GM04504 (cell line): ENCODE results near the gene ADGRD1.
"Not testable (repeated sequence)": the region's sequence is repeated elsewhere in the genome, so short reads cannot be mapped to it uniquely, and the experiment has no call there.

Experiments
- DNase-seq: peaks from one replicate; pipeline ENCODE4 v3.0.0-alpha.2; 2012; ENCODE audit warnings: low read depth

Gene ADGRD1

DNA sequence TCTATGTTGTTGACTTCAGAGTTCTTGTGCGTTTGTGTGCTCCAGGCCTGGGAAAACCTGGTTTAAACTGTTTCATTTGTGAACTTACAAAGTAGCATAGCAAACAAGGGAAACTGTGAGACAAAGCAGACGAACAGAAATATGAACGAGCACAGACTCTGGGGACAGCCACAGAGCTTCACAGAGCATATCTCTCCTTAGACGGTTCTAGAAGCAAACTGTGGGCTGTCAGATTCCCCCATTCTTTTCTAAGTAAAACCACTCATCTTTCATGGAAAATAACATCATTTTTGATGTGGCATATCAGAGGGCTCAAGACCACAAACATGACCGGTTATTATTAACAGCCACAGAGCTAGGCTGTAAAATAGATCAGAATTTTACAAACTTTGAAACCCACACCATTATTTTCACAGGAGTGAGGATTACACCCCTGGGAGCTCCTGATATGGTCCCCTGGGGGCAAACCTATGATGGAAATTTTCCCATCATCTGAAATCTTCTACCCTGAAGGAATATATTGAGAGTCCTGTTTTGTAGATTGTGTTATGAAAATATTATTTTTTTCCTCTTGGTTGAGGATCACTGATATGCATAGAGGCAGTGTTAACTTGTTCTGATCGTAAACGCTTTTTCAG is 102.0 kb downstream of the ADGRD1 start:
- no peak for DNase-seq

- no peak for DNase-seq
These were observed 102.9 kb downstream of the ADGRD1 start for GRCh38 chr12:131056626-131057025.

- no peak for DNase-seq
These were observed 103.6 kb downstream of the ADGRD1 start for GRCh38 chr12:131057211-131057721.

DNA sequence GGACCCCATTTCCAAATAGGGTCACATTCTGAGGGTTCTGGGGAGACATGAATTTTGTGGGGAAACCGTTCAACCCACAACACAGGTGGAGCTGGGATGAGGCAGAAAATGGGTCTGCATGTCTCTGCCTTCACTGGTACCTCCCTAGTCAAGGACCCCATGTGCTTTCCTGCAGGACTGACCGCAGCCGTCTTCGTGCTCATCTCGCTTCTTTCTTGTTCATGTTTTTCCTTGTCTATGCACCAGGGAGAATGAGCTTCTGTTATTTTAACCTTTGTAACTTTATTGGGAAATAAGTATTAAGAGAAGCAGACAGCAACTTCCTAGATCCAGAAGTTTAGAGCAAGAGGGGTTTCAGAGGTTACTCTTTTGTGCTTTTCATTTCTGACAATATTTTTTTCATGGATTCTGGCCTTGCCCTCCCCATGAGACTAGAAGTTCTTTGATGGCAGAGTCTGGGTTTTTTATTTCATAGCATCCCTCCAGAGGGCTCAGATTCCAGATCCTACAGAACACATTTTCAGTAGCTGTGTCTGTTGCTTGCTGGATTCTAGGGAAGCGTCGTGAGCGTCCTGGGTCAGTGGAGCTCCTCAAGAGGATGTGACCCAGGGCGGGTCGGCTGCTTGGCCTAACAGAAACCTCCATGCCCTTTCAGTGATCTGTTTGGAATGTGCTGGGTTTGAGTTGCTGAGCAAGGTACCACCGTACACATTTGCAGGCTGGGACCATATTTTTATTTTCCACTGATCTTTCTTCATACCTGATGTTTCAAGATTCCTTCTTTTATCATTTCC is 104.2 kb downstream of the ADGRD1 start:
- DNase-seq = no peak

DNA sequence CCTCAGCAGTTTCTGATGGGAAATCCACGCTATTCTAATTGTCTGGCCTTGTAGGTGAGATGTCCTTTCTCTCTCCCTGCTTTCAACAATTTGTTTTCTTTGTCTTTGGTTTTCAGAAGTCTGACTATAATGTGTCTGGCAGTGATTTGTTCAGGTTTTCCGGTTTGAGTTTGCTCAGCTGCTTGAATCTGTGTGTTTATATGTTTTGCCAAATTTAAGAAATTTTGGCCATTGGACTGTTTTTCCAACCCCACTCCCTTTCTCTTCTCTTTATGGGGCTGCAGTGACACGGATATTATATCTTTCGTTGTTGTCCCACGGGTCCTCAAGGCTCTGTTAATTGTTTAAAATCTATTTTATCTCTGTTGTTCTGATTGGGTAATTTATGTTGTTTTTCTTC is 105.0 kb downstream of the ADGRD1 start:
- no peak for DNase-seq

DNA sequence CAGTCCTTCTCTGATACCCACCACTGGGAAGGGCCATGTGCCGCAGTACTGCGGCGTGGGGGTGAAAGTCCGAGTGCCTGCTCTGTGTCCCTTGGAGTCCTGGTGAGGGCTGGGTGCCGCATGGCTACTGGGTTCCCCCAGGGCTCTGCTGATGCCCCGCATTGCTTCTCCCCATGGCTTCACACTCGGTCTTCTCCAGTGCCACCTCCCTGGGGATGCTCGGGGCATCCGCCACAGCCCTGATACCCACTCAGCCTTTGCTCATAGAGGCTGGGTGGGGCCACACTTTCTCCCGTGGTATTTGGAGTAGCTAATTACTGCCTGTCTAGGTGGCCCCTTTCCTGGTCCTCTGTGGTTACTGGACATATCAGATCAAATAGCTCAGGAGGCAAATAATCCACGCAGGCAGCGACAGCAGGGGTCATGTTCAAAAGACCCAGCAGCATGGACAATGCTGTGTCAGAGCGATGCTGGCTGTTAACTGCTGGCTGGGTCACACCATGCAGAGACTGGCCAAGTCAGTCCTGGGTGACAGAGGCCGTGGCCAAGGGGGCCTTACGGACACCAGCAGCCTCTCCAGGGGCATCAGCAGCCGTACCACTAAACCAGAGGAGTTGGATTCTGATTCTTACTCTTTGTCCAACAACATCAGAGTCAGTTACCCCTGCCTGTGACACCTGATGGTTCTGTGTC is 106.5 kb downstream of the ADGRD1 start:
- no peak for DNase-seq

GRCh38 chr12:131061041-131061806 is 107.5 kb downstream of the ADGRD1 start:
- DNase-seq = no peak

GRCh38 chr12:131063413-131063812 is 109.7 kb downstream of the ADGRD1 start:
- DNase-seq = no peak

DNA sequence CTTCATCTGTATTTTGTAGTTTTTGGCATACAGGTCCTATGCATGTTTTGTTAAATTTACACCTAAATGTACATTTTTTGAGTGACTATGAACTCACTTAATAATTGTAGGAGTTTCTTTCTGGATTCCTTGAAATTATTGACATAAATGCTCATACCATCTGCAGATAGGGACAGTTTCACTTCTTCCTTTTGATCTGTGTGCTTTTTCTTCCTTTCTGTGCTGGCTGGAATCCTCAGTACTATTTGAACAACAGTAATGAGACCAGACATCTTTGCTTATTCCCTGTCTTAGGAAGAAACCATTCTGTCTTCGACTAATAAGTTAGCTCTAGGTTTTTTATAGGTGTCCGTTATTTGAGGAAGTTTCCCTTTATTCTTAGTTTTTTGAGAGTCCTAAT is 110.3 kb downstream of the ADGRD1 start:
- DNase-seq = no peak

DNA sequence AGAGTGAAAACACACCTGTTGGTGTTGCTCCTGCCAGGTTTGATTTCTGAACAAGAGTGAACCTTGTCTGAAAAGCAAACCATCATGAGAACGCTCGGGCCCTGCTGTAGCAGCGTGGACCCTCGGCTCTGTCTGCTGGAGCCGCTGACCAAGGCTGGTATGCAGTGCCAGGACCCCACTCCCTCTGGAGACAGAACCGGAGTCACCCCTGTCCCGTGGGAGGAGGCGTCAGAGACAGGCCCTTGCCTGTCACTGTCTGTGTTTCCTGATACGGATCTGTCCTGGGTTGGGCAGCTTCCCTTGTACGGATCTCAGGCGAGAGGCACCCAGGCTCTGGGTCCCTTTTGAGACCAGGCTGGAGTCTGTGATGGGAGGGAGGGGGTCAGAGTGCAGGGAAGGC is 111.6 kb downstream of the ADGRD1 start:
- no peak for DNase-seq

- DNase-seq = no peak
These were observed 112.1 kb downstream of the ADGRD1 start for GRCh38 chr12:131065801-131066200.

DNA sequence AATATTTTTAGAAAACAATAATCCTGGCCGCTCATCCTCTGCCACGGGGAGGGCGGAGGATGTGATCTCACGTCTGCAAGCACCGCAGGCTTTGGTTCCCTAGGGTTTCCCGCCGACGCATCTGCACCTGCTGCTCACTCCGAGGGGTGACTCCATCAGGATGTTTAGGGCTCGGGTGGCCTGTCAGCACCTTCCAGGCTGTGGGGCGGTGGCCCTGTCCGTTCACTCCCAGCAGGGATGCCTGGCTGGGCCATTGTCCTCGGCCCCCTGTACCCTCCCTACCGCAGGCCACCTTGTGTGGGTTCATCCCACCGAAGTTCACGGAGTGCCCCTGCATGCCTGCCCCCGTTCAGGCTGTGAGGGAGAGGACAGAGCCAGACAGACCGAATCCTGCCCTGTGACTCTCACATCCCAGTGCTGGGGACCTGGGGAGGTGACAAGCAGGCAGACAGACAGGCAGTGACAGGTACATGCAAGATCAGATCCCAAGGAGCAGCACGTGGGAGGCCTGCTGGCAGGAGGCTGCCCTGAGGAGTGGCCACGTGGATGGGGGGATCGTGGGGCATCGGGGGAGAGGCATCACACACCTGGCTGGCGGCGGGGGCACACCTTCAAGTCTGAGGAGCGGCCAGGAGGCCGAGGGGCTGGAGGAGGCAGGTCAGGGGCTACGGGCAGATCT is 112.6 kb downstream of the ADGRD1 start:
- no peak for DNase-seq

DNA sequence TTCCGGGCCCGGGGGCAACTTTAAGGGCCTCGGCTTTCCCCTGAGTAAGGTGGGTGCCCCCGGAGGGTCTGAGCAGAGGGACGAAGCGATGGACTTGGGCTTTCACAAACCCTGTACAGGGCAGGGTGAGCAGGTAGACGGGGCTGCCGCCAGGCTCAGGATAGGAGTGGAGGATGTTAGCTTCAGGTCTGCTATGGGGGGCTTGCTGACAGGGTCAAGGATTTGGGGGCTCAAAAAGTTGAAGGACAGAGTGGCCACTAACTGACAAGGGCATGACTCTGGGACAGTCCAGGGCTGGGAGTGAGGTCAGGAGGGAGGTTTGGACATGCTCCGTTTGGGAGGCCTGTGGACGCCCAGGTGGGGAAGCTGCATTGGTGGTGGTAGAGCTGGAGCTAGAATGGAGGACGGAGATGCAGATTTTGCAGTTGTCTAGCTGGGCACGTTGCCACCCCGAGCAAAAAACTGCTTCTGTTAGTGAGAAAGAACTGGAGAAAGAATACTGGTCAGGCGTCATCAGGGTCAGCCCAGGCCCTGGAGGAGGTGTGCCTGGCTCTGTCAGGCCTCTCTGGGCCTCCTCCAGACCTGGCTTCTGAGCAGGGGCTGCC is 113.3 kb downstream of the ADGRD1 start:
- DNase-seq = no peak

- no peak for DNase-seq
These were observed 114.5 kb downstream of the ADGRD1 start for GRCh38 chr12:131067981-131068851.

- not testable (repeated sequence) for DNase-seq
These were observed 115.4 kb downstream of the ADGRD1 start for GRCh38 chr12:131068926-131069720.

DNA sequence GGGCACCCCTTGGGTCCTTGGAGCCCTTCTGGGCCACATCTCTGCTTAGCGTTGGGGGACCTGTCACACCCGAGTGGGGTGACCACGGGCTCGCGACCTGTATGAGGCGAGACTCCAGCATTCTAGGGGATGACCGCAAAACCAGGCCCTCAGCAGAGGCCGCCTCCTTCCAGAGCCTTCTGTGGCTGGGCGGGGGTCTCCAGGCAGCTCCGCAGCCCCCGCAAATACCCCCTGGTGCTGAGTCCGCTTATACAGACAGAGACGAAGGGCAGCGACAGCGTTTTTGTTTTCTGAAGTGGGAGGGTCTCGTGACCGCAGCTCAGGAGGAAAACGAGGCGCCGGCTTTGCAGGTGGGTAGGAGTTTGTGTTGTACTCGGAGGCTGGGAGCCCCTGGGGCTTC is 116.4 kb downstream of the ADGRD1 start:
- not testable (repeated sequence) for DNase-seq

DNA sequence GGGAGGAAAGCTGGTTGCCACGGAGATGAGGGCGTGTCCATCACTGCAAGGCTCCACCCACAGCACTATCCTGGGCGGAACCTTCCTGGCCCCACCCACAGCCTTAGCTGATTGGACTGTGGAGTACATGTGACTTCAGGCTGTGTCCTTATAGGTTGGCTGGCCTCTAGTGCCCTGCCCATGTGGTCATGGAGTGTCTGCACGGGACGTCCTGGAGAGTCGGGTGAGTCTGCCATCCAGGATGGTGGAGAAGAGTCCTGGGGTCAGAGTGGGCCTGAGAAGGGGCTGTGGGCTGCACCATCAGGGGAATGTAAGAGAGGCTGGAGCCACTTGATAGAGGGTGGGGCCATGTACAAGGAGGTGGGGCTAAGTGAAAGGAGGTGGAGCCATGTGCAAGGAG is 117.0 kb downstream of the ADGRD1 start:
- DNase-seq = not testable (repeated sequence)

DNA sequence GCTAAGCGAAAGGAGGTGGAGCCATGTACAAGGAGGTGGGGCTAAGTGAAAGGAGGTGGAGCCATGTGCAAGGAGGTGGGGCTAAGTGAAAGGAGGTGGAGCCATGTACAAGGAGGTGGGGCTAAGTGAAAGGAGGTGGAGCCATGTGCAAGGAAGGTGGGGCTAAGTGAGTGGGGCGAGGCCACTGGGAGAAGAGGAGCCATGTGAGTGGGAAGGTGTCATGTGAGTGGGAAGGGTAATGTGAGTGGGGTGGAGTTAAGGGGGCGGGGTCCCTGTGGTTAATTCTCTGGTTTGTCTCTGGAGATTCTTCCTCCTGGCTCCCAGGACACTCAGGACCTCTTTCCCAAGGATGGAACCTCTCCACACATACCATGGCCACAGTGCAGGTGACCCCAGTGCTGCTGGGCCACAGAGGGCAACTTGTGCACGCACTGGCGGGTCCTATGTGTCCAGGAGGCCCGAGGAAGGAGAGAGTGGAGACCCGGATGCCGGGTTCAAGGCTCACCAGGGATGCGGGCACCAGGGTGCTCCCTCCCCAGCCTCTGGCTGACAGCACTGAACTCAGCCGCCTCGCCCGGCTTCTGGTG is 117.6 kb downstream of the ADGRD1 start:
- not testable (repeated sequence) for DNase-seq

GRCh38 chr12:131071950-131072349 is 118.2 kb downstream of the ADGRD1 start:
- not testable (repeated sequence) for DNase-seq
